Cardiac muscle cell (in vitro differentiated cells and primary cell): ENCODE measurements around the gene FRAT1. TPM values are rescaled to one million over a fixed set of nuclear protein-coding genes. Genes with fewer than 3 reads are reported as not detected.

Experiments
- DNase-seq, 2 donors: peaks; one replicate each; pipeline versions ENCODE4 v3.0.0 to v3.0.0-alpha.2; 2010 to 2017; ENCODE audit warnings: low read depth in 1 of 2, low spot score in 1 of 2
- H3K27ac ChIP-seq: fragments of 200-600 bp; sonication (generic); 2 replicates; pipeline ENCODE4 v1.5.1; 2016
- H3K27me3 ChIP-seq: fragments of 200-600 bp; sonication (generic); 2 replicates; pipeline ENCODE4 v1.6.0; 2016; ENCODE audit warnings: control low read depth
- H3K36me3 ChIP-seq: fragments of 200-600 bp; sonication (generic); 2 replicates; pipeline ENCODE4 v1.5.1; 2016; ENCODE audit warnings: control low read depth
- H3K4me1 ChIP-seq: fragments of 200-600 bp; sonication (generic); 2 replicates; pipeline ENCODE4 v1.8.1; 2017; ENCODE audit warnings: low read depth, mild to moderate bottlenecking, mixed run types
- H3K4me3 ChIP-seq: fragments of 200-600 bp; sonication (generic); 2 replicates; pipeline ENCODE4 v1.5.1; 2016; ENCODE audit warnings: mild to moderate bottlenecking
- H3K9me3 ChIP-seq: fragments of 200-600 bp; sonication (generic); 2 replicates; pipeline ENCODE4 v1.5.1; 2017; ENCODE audit warnings: low read depth, mild to moderate bottlenecking, control low read depth
- polyA plus RNA-seq: library from polyadenylated mRNA; unstranded; fragments of >200 nt; fragmentation: Nextera tagmentation; extraction: Ambion mirVana; gene quantifications from 2 replicates; pipeline ENCODE4 v1.2.1, GENCODE V29; 2016
- total RNA-seq: library from RNA; depleted of rRNA; stranded (reverse); fragments of >200 nt; gene quantifications from 2 replicates; pipeline ENCODE4 v1.2.3, GENCODE V29; 2016
- TF ChIP-seq, protein P1 (sequence below): IDR thresholded peaks from 2 replicates; pipeline ENCODE4 v1.5.1; 2012; ENCODE audit warnings: low read depth, mild to moderate bottlenecking, low read length

Gene FRAT1
- total and polyA plus RNA-seq, 2 experiments from 2014 or later, result 12.3 to 17.3 TPM

DNA sequence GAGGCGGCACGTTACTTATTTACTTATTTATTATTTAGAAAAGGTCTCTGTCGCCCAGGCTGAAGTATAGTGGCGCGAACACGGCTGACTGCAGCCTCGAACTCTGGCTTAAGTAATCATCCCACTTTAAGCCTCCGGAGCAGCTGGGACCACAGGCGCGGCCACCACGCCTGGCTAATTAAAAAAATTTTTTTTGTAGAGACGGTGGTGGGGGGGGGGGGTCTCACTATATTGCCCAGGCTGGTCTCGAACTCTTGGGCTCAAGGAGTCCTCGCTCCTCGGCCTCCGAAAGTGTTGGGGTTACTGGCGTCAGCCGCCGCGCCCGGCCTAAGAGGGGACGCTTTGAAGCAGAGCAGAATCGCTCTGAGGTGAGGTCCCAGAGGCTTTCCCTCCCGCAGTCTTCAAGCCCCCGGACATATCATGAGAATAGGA lies 16.1 kb downstream of the FRAT1 start:
- Histone ChIP-seq H3K4me3 (peak overlapping the region; percentile 87), H3K4me1 (peaks cover 19% of the 10 kb centered on the region), H3K27me3 (no peaks in the 10 kb centered on the region), H3K36me3 (no peaks in the 10 kb centered on the region), H3K27ac (peak overlapping the region; percentile 95), H3K9me3 (no peaks in the 10 kb centered on the region)
- TF ChIP-seq, protein P1, sequence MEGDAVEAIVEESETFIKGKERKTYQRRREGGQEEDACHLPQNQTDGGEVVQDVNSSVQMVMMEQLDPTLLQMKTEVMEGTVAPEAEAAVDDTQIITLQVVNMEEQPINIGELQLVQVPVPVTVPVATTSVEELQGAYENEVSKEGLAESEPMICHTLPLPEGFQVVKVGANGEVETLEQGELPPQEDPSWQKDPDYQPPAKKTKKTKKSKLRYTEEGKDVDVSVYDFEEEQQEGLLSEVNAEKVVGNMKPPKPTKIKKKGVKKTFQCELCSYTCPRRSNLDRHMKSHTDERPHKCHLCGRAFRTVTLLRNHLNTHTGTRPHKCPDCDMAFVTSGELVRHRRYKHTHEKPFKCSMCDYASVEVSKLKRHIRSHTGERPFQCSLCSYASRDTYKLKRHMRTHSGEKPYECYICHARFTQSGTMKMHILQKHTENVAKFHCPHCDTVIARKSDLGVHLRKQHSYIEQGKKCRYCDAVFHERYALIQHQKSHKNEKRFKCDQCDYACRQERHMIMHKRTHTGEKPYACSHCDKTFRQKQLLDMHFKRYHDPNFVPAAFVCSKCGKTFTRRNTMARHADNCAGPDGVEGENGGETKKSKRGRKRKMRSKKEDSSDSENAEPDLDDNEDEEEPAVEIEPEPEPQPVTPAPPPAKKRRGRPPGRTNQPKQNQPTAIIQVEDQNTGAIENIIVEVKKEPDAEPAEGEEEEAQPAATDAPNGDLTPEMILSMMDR, result no peak
- DNase-seq, result no peak

DNA sequence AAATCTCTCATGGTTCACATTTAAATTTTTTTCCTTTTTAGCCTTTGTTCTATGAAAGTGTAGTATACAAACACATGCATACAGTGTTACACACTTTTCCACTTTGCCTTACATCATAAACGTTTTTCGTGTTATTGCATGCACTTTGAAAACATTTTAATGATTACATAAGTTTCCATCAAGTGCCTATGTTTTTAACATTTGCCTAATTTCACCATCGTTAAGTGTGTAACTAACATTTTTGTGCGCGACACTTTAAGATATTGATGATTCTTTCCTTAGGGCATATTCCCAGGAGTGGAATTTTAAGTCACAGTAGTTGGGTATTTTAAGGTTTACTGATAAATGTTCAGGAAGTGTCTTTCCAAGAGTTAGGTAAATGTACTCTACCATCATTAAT lies 16.9 kb downstream of the FRAT1 start:
- Histone ChIP-seq H3K27ac (no peak overlapping the region), H3K4me1 (peaks cover 19% of the 10 kb centered on the region), H3K9me3 (no peaks in the 10 kb centered on the region), H3K27me3 (no peaks in the 10 kb centered on the region), H3K36me3 (no peaks in the 10 kb centered on the region), H3K4me3 (no peak overlapping the region)
- TF ChIP-seq, protein P1, result no peak
- DNase-seq, result no peak

DNA sequence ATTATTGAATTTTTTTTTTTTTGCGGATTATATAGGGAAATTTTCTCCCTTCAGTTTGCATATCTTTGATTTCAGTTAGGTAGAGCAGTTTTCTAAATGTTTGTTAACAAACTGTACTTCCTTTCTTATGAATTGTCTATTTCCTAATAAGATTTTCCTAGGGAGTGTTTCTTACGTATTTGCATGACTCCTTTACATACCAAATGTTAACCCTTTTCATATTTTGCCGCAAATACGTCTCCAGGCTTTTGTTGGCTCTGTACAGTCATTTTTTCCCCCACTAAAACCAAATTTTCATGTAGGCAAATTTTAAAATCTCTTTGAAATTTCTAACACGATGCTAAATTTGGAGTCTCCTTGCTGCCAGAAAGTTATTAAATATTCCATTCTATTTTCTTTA lies 17.4 kb downstream of the FRAT1 start:
- Histone ChIP-seq H3K36me3 (no peaks in the 10 kb centered on the region), H3K27ac (no peak overlapping the region), H3K4me3 (no peak overlapping the region), H3K9me3 (no peaks in the 10 kb centered on the region), H3K27me3 (no peaks in the 10 kb centered on the region), H3K4me1 (peaks cover 19% of the 10 kb centered on the region)
- TF ChIP-seq, protein P1, result no peak
- DNase-seq, result no peak

DNA sequence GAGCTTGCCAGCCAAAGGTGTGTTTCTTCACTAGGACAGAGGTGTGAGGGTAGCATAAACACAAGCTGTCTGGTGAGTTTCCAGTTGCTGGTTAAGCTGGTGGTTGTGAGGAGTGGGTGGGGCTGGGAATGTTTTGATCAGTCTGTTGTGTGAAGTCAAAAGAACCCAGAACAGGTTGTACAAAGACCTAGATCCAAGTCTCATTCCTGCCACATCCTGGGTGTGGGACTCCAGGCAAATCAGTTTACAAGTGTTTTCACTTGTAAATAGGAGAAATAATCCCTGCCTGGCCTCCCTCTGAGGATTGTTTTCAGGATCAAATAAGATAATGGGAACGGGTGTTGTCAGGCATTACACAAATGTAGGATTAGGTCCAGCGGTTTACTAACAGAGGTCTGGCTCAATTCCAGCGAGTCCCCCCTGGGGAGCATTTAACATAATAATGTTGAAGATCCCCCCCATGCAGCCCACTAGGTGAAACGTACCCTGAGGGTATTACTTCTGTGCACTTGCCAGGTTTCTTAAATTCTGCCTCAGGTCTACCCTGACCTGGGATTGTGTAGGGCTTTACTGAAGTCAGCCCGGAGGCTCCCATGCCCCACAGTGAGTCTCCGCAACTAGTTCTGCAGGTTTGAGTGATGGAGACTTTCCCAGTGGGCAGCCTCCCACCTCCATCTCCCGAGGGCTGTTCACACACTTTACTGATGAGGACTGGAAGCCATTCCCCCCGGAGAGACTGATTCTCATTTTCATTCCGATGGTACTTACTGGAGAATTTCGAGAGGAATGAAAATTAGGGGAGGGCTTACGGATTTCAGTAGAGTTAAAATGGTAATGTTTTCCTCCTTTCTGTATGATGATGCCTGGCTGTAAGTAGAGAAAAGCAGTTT lies 18.1 kb downstream of the FRAT1 start:
- TF ChIP-seq, protein P1, result no peak
- H3K4me3 ChIP-seq, result no peak overlapping the region
- no peaks in the 10 kb centered on the region for H3K27me3 ChIP-seq
- H3K36me3 ChIP-seq, result no peaks in the 10 kb centered on the region
- H3K9me3 ChIP-seq, result no peaks in the 10 kb centered on the region
- H3K27ac ChIP-seq, result no peak overlapping the region
- peaks cover 11% of the 10 kb centered on the region for H3K4me1 ChIP-seq
- no peak for DNase-seq

DNA sequence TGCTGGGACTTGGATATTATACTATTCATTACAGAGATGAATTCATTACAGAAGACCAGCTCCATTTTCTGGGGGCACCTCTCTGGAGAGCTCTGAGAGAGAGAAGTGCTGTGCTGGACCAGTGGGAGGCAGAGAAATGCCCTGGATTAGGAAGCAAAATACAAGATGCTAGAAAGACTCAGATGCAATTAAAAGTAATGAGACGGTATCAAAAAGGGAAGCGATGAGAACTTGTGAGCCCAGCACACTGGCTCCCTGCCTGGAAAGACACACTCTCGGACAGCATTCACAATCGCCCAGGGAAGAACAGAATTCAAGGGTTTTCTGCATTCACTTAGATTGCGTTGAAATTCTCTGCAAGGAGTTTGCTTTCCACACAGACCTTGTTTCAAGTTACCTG lies 19.0 kb downstream of the FRAT1 start:
- TF ChIP-seq, protein P1, result no peak
- peaks cover 11% of the 10 kb centered on the region for H3K4me1 ChIP-seq
- no peak overlapping the region for H3K4me3 ChIP-seq
- H3K27me3 ChIP-seq, result no peaks in the 10 kb centered on the region
- DNase-seq, result no peak
- H3K9me3 ChIP-seq, result no peaks in the 10 kb centered on the region
- H3K36me3 ChIP-seq, result no peaks in the 10 kb centered on the region
- H3K27ac ChIP-seq, result no peak overlapping the region
